Mesendoderm (in vitro differentiated cells): ENCODE measurements around the gene ANKRD33B.

Experiments
- DNase-seq: peaks from one replicate; pipeline ENCODE4 v3.0.0; 2013
- H2AK5ac ChIP-seq: 2 replicates; pipeline ENCODE4 v1.6.1; 2013; ENCODE audit warnings: low read length, inconsistent platforms
- H2BK120ac ChIP-seq: 2 replicates; pipeline ENCODE4 v1.6.1; 2013; ENCODE audit warnings: low read depth, mild to moderate bottlenecking, low read length, moderate library complexity, mixed read lengths
- H2BK15ac ChIP-seq: replicated peaks from 2 replicates; pipeline ENCODE4 v1.6.1; 2013; ENCODE audit warnings: low read depth, mild to moderate bottlenecking, moderate library complexity
- H2BK5ac ChIP-seq: 2 replicates; pipeline ENCODE4 v1.6.1; 2013; ENCODE audit warnings: low read length, inconsistent platforms
- H3K18ac ChIP-seq: 2 replicates; pipeline ENCODE4 v1.6.1; 2013; ENCODE audit warnings: mild to moderate bottlenecking, low read length, mixed read lengths
- H3K23ac ChIP-seq: one replicate; pipeline ENCODE4 v1.6.1; 2013; ENCODE audit warnings: low read length
- H3K27ac ChIP-seq: 2 replicates; pipeline ENCODE4 v1.5.1; 2013; ENCODE audit warnings: low read depth, mild to moderate bottlenecking, inconsistent platforms, low read length, moderate library complexity
- H3K27me3 ChIP-seq: 2 replicates; pipeline ENCODE4 v1.6.1; 2013; ENCODE audit warnings: low read length, control low read depth, mild to moderate bottlenecking, inconsistent platforms; ENCODE audit not compliant: insufficient read depth, poor library complexity
- H3K36me3 ChIP-seq: 2 replicates; pipeline ENCODE4 v1.6.1; 2013; ENCODE audit warnings: low read length, inconsistent platforms; ENCODE audit not compliant: control insufficient read depth, insufficient read depth
- H3K4ac ChIP-seq: one replicate; pipeline ENCODE4 v1.6.1; 2013; ENCODE audit warnings: low read depth, mild to moderate bottlenecking, low read length, moderate library complexity
- H3K4me1 ChIP-seq: 2 replicates; pipeline ENCODE4 v1.6.1; 2013; ENCODE audit warnings: low read depth, low read length, inconsistent platforms; ENCODE audit not compliant: control insufficient read depth
- H3K4me2 ChIP-seq: 2 replicates; pipeline ENCODE4 v1.6.1; 2013; ENCODE audit warnings: low read length
- H3K4me3 ChIP-seq: 2 replicates; pipeline ENCODE4 v1.5.1; 2013; ENCODE audit warnings: mild to moderate bottlenecking, low read length
- H3K56ac ChIP-seq: one replicate; pipeline ENCODE4 v1.6.1; 2013; ENCODE audit warnings: low read length
- H3K79me1 ChIP-seq: 2 replicates; pipeline ENCODE4 v1.6.1; 2013; ENCODE audit warnings: low read length, inconsistent platforms
- H3K79me2 ChIP-seq: 2 replicates; pipeline ENCODE4 v1.6.1; 2013; ENCODE audit warnings: mild to moderate bottlenecking, low read length; ENCODE audit not compliant: control insufficient read depth, insufficient read depth
- H3K9ac ChIP-seq: 2 replicates; pipeline ENCODE4 v1.6.1; 2013; ENCODE audit warnings: low read length, inconsistent platforms
- H4K5ac ChIP-seq: one replicate; pipeline ENCODE4 v1.6.1; 2013; ENCODE audit warnings: low read length
- H4K8ac ChIP-seq: one replicate; pipeline ENCODE4 v1.6.1; 2013; ENCODE audit warnings: low read depth, mild to moderate bottlenecking, control low read depth, low read length, moderate library complexity
- WGBS: extraction: QIAGEN DNeasy Blood & Tissue Kit; methylation state at CpG from one replicate; pipeline ENCODE4 v1.1.7; 2013; ENCODE audit warnings: low lambda C conversion rate, missing lambda C conversion rate; ENCODE audit not compliant: insufficient coverage; ENCODE audit errors: extremely low coverage; 5-methylcytosine and 5-hydroxymethylcytosine counted together

The ANKRD33B gene

GRCh38 chr5:10679336-10679988, 115.6 kb downstream of the ANKRD33B start:
- no peak for DNase-seq
- H3K79me2 ChIP-seq, result no peaks in the 10 kb centered on the region
- no peak overlapping the region for H3K4ac ChIP-seq
- no peak overlapping the region for H2BK5ac ChIP-seq
- H4K8ac ChIP-seq, result no peak overlapping the region
- no peaks in the 10 kb centered on the region for H3K79me1 ChIP-seq
- H2BK120ac ChIP-seq, result no peak overlapping the region
- H3K4me3 ChIP-seq, result no peak overlapping the region
- H2AK5ac ChIP-seq, result no peak overlapping the region
- no CpG with 5 or more reads among the region's 15 CpGs for WGBS
- no peak overlapping the region for H3K27ac ChIP-seq
- no peak overlapping the region for H3K4me2 ChIP-seq
- H3K18ac ChIP-seq, result no peak overlapping the region
- no peak overlapping the region for H3K56ac ChIP-seq
- H2BK15ac ChIP-seq, result no peak overlapping the region
- H4K5ac ChIP-seq, result no peak overlapping the region
- H3K23ac ChIP-seq, result no peak overlapping the region
- no peaks in the 10 kb centered on the region for H3K27me3 ChIP-seq
- H3K9ac ChIP-seq, result no peak overlapping the region
- peaks cover 5% of the 10 kb centered on the region for H3K36me3 ChIP-seq
- H3K4me1 ChIP-seq, result no peaks in the 10 kb centered on the region

- Histone ChIP-seq H2BK15ac (no peak overlapping the region), H3K23ac (no peak overlapping the region), H2AK5ac (no peak overlapping the region), H3K56ac (no peak overlapping the region), H2BK5ac (no peak overlapping the region), H3K4ac (no peak overlapping the region), H3K36me3 (peaks cover 5% of the 10 kb centered on the region), H3K9ac (no peak overlapping the region), H3K4me1 (no peaks in the 10 kb centered on the region), H3K18ac (no peak overlapping the region), H3K27ac (no peak overlapping the region), H3K27me3 (no peaks in the 10 kb centered on the region), H3K4me3 (no peak overlapping the region), H3K79me1 (no peaks in the 10 kb centered on the region), H3K79me2 (no peaks in the 10 kb centered on the region), H3K4me2 (no peak overlapping the region), H2BK120ac (no peak overlapping the region), H4K5ac (no peak overlapping the region), H4K8ac (no peak overlapping the region)
- no peak for DNase-seq
- WGBS, result no CpG with 5 or more reads among the region's 17 CpGs
Measured at GRCh38 chr5:10680876-10681481, 117.1 kb downstream of the ANKRD33B start.

DNA sequence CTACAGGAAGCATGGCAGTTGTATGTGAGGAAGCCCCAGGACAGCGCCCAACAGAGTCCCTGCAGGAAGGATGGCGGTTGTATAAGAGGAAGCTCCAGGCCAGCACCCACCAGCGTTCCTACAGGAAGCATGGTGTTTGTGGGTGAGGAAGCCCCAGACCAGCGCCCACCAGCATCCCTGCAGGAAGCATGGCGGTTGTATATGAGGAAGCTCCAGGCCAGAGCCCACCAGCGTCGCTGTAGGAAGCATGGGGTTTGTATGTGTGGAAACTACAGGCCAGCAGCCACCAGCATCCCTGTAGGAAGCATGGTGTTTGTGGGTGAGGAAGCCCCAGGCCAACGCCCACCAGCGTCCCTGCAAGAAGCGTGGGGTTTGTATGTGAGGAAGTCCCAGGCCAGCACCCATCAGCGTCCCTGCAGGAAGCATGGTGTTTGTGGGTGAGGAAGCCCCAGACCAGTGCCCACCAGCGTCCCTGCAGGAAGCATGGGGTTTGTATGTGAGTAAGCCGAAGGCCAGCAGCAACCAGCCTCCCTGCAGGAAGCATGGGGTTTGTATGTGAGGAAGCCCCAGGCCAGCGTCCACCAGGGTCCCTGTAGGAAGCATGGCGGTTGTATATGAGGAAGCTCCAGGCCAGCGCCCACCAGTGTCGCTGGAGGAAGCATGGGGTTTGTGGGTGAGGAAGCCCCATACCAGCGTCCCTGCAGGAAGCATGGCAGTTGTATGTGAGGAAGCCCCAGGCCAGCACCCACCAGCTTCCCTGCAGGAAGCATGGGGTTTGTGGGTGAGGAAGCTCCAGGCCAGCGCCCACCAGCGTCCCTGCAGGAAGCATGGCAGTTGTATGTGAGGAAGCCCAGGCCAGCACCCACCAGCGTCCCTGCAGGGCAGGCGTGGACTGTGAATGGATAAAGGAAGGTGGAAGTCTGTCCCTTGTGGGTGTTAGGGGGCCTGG, 118.1 kb downstream of the ANKRD33B start:
- H3K27ac ChIP-seq, result no peak overlapping the region
- WGBS, result no CpG with 5 or more reads among the region's 22 CpGs
- H3K79me1 ChIP-seq, result no peaks in the 10 kb centered on the region
- no peak overlapping the region for H3K4me3 ChIP-seq
- H3K9ac ChIP-seq, result no peak overlapping the region
- no peak overlapping the region for H3K4me2 ChIP-seq
- no peak overlapping the region for H3K23ac ChIP-seq
- no peak overlapping the region for H2BK15ac ChIP-seq
- no peaks in the 10 kb centered on the region for H3K79me2 ChIP-seq
- H4K8ac ChIP-seq, result no peak overlapping the region
- no peak overlapping the region for H2BK120ac ChIP-seq
- H2BK5ac ChIP-seq, result no peak overlapping the region
- H4K5ac ChIP-seq, result no peak overlapping the region
- H3K27me3 ChIP-seq, result no peaks in the 10 kb centered on the region
- no peak overlapping the region for H3K4ac ChIP-seq
- H3K18ac ChIP-seq, result no peak overlapping the region
- no peaks in the 10 kb centered on the region for H3K4me1 ChIP-seq
- no peak overlapping the region for H3K56ac ChIP-seq
- DNase-seq, result no peak
- peaks cover 5% of the 10 kb centered on the region for H3K36me3 ChIP-seq
- H2AK5ac ChIP-seq, result no peak overlapping the region

GRCh38 chr5:10682801-10683525, 119.1 kb downstream of the ANKRD33B start:
- Histone ChIP-seq H3K9ac (no peak overlapping the region), H3K23ac (no peak overlapping the region), H2AK5ac (no peak overlapping the region), H3K4me2 (no peak overlapping the region), H3K56ac (no peak overlapping the region), H3K79me1 (no peaks in the 10 kb centered on the region), H3K27ac (no peak overlapping the region), H2BK5ac (no peak overlapping the region), H3K18ac (no peak overlapping the region), H4K5ac (no peak overlapping the region), H3K4me1 (no peaks in the 10 kb centered on the region), H3K36me3 (peaks cover 3% of the 10 kb centered on the region), H2BK15ac (no peak overlapping the region), H3K27me3 (no peaks in the 10 kb centered on the region), H3K4me3 (no peak overlapping the region), H3K4ac (no peak overlapping the region), H4K8ac (no peak overlapping the region), H3K79me2 (no peaks in the 10 kb centered on the region), H2BK120ac (no peak overlapping the region)
- DNase-seq, result no peak
- no CpG with 5 or more reads among the region's 16 CpGs for WGBS

- Histone ChIP-seq H3K79me2 (no peaks in the 10 kb centered on the region), H4K8ac (no peak overlapping the region), H3K27me3 (no peaks in the 10 kb centered on the region), H3K4me1 (no peaks in the 10 kb centered on the region), H3K56ac (no peak overlapping the region), H3K4me2 (no peak overlapping the region), H3K79me1 (no peaks in the 10 kb centered on the region), H2BK15ac (no peak overlapping the region), H2BK120ac (no peak overlapping the region), H3K36me3 (peaks cover 3% of the 10 kb centered on the region), H3K27ac (no peak overlapping the region), H3K9ac (no peak overlapping the region), H3K23ac (no peak overlapping the region), H3K4me3 (no peak overlapping the region), H3K4ac (no peak overlapping the region), H2AK5ac (no peak overlapping the region), H4K5ac (no peak overlapping the region), H2BK5ac (no peak overlapping the region), H3K18ac (no peak overlapping the region)
- DNase-seq, result no peak
- WGBS, result no CpG with 5 or more reads among the region's 11 CpGs
Measured at GRCh38 chr5:10684303-10685086, 120.6 kb downstream of the ANKRD33B start.
